NCI-H748 treated with DMSO at 0.1 percent for 48 hours (cell line): ENCODE results near the gene TBC1D1.

Source experiments
- DNase-seq: peaks from one replicate; lab custom pipeline; 2025; lab: John Stamatoyannopoulos, UW

TBC1D1 gene

DNA sequence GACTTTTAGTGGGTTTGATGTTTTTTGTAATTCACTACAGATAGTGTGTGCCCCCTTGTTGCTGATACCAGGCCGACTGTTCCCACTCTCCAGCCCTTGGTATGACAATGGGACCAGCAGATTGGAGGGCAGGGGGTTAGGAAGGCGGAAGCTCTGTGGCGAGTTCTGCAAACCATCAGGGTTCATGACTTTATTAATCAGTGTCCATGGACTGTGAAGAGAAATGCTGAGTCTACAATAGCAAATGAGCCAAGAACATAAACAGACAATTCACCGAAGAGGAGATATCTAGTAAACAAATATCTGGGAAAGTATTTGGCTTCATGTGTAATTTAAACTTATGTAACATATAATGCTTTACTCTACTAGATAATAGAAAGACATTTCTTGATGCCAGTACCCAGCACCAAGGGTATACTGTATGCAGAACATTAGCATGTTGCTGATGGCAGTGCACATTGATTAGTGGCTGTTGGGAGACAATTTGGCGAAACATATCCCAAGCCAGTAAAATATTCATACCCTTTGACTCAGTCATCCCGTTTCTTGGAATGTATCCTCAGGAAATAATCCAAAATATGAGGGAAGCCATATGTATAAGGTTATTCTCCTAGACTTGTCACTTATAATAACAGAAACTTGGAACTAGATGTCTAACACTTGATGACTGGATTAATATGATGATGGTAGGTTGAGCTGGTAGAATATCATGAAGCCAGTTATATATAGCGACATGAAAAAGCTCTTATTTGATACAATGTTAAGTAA, 238.8 kb downstream of the TBC1D1 start:
- peak; percentile 62 for DNase-seq

DNA sequence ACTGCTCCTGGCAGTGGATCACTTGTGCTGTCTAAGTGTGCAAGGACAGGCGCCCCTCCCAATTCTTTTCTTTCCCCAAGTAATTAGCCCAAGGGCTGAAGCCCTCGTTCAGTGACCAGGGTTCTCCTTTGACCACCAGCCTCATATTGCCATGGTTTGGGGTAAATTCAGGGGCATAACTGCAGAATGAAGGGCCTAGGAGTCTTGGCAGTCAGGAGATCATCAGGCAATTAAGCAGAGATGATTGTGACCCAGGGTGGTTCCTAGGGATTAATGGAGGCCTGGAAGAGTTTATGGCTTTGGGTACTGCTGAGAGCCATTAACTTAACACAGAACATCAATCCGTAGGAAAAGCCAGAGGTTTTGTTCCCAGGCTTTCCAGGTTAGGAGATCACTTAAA, 240.0 kb downstream of the TBC1D1 start:
- no peak for DNase-seq

DNA sequence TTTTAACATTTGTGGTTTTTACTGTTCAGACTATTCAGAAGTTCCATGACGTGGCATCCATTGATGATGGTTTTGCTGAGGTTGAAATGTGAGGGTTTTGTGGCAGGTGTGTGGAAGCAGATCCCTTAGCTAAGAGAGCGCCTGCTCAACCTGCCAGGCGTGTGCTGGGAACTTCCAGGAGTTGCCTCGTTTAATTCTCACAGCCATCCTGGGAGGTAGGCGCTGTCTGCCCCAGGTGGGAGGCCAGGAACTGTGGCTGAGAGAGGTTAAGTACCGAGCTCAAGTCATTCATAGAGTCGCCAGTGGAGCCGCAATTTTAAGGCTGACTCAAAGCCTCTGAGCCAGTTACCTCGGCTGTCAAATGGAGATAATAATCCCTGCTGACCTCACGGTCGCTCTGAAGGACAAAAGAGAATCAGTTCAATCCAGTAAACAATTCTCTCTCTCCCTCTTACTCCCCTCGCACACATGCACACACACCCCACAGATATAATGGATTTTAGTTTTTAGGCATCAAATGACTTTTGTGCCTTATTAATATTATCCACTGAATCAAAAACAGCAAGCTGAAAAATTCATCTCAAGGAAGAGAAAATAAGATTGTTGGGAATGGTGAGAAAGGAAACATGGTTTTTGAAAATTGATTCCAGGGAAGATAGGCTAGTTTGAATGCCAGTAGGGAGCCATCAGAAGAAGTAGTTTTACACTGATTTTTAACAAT, 240.6 kb downstream of the TBC1D1 start:
- DNase-seq = no peak

DNA sequence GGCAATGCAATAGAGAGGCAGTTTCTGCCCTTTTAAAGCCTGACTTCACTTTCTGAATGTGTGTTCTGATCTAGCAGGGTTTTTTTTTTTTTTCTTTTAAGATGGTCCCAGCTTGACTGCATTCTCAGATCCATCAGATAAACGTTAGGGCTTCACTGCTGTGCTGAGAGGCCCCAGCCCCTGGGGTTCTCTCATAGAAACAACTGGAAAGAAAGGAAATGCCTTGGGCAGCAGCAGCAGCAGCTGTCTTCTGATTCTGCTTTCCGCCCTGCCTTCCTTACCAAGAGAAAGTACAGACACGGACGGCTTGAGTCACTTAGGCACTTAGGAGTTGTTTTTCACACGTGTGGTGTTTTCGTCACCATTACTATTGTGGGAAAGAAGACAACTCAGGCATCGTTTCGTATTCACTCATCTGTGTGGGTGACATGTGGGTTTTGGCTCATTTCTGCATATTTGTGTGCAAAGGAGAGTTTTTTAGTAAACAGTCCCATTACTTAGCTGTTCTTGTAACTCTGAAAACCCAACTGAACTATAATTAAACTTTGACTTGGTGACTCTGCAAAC, 241.3 kb downstream of the TBC1D1 start:
- no peak for DNase-seq

DNA sequence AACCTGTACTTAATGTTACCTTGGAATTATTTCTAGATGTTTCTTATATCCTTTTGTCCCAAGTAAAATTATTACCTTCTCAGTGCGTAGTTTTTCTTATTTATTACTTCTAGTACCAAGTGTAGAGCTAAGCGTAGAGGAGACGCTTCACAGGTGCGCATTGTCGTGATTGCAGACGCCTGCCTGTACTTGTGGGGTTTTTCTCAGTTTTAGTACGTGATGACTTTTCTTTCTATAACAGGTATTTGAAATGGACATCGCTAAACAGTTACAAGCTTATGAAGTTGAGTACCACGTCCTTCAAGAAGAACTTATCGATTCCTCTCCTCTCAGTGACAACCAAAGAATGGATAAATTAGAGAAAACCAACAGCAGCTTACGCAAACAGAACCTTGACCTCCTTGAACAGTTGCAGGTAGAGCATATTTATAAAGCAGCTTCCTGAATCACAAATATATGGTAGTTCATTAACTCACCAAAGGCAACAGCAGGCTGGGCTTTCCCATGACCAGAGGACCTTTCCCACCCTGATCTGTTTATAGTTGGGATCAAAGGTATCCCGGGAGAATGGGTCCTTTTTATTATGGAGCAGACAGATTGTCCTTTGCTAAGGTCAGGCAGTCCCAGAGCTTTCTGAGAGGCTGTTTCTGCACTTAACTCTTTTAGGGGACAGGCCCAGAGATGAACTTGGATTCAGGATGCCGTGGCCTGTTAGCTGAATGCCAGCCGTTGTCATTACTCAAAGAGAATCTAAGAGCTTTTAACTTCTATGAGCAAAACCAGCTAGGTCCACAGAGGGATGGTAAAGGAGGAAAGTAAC, 242.2 kb downstream of the TBC1D1 start:
- DNase-seq = no peak

DNA sequence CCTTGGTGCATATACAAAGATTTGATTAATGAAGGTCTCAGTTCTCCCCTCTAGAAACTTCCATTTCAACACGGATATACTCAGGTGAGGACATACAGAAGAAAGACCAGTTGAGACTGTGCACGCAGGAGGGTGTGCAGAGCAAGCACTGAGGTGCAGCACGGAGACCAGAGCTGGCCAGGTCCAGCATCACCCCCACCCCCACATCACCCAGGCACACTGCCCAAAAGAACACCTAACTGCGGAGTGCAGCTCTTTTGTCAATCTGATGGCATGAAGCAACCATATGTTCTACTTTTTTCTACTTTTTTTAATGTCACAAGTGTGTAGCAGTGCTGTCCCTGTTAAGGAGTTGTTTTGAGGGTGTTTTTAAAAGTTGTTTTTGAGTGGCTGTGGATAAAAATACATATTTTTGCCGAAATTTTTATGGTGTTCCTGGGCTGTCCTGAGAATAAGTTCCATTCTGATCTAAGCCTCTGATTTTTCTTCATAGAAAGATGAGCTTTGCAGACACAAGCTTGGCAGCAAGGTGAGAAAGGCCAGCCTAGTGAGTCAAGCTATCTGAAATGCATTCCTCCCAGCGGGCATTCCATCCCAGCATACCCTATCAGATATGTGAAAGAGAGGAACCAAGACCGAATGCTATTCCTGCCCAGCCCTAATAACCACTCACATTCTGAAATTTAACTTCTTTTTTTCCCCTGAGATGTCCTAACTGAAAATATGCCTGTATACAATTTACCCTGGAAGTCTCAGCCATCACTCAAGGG, 243.0 kb downstream of the TBC1D1 start:
- no peak for DNase-seq

DNA sequence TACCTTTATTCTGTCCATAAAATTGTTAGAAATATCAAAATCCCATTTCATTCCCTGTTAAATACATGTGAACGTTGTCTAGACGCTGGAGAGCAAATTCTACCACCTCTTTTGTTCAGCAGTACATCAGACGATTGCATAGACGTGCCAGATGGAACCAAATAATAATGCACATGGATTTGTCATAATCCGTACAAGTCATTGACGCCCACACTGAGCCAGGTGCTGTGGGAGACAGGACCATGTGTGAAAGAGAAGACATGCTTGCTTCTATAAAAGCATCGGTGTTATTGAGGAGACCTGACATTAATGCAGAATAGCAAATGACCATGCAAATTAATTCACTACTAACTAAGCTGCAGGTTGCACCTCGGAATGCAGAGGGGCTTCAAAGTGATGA, 244.3 kb downstream of the TBC1D1 start:
- DNase-seq = no peak

DNA sequence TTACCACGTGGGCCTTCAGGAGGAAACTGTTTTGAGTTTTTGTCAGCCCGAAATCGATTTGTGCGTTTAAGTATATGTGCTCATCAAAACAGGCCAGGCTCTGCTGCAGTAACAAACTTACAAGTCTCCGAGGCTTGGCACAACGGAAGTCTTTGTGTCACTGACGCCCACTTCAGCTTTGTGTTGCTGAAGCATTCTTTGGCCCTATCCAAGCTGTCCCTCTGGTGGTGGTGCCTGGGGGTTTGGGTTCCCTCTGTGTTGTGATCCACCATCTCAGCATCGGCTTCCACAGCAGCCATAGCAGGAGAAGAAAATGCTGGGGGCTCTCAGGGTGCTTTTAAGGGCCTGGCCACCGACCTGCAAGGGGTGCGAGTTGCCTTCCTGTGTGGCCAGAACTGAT, 245.7 kb downstream of the TBC1D1 start:
- DNase-seq = no peak

DNA sequence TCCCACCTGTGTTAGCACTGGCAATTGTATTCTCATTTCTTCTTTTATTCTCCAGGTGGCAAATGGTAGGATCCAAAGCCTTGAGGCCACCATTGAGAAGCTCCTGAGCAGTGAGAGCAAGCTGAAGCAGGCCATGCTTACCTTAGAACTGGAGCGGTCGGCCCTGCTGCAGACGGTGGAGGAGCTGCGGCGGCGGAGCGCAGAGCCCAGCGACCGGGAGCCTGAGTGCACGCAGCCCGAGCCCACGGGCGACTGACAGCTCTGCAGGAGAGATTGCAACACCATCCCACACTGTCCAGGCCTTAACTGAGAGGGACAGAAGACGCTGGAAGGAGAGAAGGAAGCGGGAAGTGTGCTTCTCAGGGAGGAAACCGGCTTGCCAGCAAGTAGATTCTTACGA, 246.2 kb downstream of the TBC1D1 start:
- DNase-seq = no peak

DNA sequence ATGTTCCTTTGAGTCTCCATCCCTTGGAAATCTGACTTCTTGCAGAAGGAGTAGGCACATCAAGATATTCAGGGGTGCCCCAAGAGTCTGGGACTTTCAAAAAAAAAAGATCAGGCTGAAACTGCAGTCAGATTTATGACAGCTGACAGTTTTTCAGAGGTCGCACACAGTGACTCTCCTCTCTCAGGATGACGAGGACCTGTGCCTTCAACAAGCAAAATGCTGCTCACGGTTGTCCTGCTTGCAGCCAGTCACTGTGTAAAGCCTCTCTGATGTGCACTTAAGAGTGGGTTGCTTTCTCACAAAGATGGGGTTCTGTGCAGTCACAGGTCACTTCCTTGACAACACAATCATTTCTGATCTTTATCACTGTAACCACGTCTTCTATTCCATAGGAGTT, 247.5 kb downstream of the TBC1D1 start:
- DNase-seq = no peak

DNA sequence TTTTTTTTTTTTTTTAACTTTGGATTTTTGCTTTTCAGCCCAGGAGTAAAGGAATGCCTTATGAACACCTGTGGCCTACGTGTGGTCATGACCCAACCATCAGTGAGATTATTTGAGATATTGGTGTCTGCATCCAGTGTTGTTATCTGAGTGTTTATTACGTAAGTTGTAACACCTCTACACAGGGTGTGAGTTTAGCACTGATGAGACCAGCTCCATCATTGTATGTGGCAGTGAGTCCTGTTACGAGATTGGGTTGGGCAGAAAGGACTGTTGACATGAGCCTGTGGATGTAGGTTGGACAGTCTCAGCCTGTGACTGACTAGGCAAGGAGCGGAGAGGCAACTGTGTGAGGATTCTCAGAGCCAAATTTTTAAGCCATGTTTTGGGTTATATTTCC, 248.3 kb downstream of the TBC1D1 start:
- no peak for DNase-seq

DNA sequence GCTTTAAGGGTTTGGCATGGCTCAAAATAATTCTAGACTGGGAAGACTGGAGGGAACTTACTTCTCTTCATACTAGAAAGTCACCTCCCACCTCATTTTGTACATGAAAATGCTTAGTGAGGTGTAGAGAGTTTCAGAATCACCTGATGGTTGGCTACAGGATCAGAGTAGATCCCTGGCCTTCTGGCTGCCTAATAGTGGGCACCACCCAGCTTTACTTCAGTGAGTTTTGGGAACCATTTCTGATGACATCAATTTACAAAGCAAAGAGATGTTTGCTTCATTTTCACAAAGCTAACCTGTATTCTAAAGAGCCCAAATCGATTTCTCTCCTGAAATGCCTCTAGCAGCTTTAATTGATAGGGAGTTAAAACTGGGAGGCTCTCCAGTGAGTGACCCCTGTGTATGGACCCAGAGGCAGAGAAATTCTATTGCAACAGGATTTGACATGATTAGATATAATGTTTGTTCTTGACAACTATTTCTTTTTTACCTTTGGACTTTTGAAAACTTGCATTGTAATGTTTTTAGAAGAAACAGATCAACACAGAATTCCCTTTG, 249.8 kb downstream of the TBC1D1 start:
- no peak for DNase-seq

DNA sequence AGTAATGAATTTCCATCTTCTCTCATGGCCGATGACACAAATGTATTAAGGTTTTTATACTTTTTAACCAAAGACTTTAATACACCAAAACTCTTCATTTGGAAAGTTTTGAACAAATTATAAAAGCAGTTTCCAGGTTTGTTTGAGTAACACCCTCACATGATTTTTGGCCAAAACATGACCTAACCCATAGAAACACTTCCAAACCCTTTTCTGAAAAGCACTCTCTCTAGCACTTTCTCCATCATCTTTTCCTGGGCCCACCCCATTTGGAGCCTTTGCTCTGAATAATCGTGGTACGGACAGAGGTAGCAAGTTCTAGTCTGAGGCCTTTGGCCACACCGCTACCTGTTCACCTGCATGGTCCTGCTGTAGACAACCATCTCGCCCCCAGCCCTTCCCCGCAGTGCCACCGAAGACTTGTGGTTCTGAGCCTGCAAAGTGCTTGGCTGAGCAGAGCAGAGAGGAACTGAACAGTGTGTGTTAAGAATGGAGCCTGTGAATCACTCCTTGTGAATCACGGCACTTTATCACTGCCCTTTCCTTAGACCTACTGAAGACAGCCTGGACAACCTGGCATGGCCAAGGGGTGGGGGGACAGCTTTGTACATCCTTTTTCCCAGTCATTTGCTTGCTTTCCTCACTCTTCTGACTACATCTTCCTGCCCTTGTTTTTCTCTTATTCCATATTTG, 251.1 kb downstream of the TBC1D1 start:
- DNase-seq = no peak

DNA sequence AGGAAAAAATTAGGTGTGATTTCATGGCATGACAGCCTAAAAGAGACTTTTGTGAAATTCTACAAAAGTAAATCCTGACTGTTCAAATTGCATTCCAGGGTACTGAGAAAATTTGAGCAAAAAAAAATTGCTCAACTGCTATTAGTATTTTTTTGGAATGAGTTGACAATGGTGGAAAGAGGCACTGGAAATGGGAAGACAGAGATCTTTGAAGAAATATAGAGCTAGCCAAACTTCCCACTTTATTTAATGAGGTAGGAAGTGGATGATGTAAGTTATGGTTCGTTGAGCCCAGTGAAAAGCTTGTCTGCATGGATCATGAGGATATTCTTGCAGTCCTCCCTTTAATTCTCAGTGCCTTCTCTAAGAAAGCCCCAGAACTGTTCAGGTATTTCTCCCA, 253.1 kb downstream of the TBC1D1 start:
- no peak for DNase-seq

DNA sequence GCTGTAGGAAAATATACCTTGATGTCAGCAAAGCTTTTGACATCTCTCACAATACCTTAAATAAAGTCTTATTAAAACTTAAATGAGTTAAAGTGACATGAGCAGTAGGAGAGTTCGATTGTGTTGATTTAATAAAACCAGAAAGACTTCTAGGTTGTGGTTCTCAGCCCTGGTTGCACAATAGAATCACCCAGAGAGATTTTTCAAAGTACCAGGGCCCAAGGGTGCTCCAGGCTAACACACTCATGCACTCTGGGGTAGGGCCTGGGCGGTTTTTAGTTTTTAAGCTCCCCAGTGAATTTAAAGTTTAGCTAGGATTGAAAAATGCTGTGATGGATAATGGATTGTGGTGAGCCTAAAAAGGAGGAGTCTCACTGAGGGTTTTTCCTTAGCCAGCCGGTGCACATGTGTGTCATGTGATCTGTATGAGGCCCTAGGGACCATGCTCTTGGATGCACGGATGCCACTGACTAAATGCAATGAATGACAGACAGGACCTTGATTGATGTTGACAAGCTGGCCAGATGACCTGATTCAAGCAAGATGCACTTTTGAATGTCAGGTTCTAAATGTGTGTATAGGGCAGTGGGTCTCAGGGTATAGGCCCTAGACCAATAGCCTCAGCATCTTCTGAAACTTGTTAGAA, 254.3 kb downstream of the TBC1D1 start:
- no peak for DNase-seq

DNA sequence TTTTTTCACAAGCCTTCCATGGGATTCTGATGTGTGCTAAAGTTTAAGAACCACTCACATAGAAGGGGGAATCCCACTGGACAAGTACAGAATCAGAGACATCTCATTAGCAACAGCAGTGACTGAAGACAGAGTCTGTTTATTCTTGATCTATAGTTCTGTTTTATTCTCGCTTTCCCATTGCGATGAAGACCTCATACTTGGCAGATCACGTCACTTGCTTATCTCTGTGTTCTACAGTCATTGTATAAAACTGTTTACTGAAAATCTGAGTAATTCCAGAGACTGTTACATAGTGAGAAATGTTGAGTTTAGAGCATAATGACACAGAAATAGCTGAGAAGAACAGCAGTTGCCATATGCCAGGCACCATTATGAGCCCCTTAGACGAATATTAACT, 254.9 kb downstream of the TBC1D1 start:
- no peak for DNase-seq

DNA sequence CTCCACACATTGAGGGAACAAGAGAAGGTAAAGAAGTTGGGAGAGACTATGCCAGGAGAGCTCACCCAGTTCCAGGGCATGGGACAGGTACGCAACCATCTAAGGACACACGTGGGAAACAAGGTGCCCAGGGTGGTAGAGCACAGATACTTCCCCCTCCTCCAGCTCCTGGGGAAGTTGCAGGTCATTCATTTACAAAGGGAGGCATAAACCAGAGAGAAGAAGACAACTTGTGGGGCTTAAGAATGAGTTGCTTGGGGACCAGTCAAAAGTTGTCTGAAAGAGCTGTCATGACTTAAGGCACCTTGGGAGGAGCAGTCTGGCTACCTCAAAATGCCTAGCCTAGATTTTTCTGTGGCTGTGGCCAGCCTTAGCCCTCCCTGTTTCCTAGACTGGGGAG, 255.5 kb downstream of the TBC1D1 start:
- DNase-seq = no peak

DNA sequence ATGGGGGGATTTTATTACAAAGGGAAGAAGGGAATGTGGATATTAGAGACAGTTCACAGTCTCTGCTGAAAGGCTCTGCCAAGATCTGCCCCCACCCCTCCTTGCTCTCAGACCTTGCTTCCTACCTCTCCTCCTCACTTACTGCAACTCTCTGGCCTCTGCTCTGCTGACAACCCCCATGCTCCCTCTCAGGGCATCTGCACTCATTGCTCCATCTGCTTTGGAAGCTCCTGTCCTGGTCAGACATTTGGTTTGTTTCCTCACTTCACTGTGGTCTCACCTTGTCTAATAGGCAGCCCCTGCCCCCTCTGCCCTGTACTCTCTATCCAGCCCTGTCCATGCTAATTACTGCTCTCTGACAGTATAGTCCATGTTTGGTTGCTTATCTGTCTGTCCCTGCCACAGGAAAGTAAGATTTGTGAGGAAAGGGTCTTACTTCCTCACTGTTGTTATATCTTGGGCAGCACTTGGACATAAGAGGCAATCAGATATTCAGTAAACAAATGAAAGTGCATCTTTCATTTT, 258.6 kb downstream of the TBC1D1 start:
- no peak for DNase-seq

DNA sequence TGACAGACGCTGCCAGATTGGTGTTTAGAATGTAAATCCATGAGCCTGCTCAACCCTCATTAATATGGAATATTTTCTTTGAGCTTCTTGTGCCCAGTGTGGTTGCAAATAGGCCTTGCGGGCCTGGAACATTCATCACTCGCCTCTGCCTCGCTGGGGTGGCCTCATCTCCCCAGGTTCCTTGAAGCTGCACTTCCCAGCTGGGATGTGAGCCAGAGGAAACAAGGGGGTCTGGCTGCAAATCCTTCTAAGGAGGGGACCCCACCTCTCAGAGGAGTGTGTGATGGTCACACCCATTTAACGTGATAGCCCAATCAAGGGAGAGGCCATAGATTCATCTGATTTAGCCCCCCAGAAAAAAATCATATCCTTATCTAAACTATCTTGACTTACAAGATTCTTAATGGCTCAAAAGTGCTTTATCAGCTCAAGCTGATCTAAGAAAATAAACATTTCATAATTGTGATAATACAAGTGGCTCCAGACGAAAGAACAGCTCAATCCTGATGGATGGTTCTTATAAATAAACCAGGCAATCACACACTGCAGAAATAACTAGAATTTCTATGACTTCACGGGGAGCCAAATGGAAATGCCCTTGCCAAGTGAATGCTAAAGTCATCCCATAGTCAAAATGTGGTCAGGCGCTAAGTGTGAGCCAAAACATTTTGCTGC, 259.2 kb downstream of the TBC1D1 start:
- DNase-seq = no peak

DNA sequence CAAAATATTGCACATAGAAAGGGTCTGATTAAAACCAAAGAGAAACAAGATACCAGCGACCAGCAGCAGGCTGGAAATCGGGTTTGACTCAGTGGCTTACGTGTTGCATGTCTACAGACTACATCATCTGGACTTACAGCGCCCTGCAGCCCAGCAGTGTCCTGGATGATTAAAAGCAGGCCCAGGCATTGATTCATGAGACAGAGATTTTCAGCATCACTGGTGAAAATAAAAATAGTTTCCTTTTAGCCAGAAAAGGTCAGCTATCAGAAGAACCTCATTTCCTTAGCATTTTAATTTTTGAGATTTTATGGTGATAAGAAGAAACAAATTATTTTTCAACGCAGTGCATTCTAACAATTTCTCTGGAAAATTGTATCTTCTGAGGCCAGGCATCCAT, 259.9 kb downstream of the TBC1D1 start:
- DNase-seq = no peak
